GM18519 (cell line): Measurements from ENCODE around the gene NEB.
A peak's percentile ranks its signal among the peaks of the same experiment; 100 is the strongest.

Source experiments
- ATAC-seq: cut with Tn5 transposase; IDR thresholded peaks from one replicate; pipeline ENCODE4 v1.9.1; 2021; ENCODE audit warnings: mild to moderate bottlenecking, moderate library complexity; ENCODE audit not compliant: unreplicated experiment, low FRiP score

NEB gene

DNA sequence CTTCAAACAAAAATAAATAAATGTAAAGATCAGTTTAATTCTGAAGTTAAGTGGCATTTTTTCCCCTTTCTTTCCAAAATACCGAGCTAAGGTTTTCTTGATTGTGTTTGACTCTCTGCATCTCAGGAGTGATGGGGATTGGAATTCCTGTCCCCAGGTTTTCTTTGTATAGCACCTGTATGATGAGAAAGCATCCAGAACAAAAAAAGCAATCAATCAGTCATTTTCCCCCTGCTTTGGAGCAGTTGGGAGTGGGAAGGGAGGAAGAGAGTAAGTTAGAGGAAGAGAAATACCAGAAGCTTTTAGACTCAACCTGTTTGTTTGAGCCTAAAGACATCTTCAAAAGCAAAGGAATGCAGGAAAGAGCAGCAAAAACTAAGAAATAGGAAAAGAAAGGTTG, 236.1 kb downstream of the NEB start:
- no peak for ATAC-seq

- no peak for ATAC-seq
Observed at GRCh38 chr2:151491496-151491895, 242.8 kb downstream of the NEB start.

DNA sequence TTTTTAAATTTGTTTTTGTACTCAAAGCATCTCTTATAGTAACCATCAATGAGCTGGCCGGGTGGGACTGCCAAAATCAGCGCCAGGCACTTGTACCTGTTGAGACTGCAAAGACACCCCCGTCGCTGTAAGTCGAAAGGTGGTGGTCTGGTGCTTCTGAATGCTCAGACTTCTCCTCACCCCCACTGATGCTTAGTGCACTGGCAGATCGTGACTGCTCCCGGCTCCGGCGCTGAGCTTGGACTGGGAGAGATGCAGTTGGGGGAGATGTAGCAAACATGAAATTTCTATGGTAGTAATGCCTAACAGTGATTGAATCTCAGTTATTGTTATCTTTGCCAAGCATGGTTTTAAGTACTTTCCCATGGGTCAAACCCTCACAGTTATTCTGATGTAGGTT, 244.0 kb downstream of the NEB start:
- ATAC-seq: no peak

DNA sequence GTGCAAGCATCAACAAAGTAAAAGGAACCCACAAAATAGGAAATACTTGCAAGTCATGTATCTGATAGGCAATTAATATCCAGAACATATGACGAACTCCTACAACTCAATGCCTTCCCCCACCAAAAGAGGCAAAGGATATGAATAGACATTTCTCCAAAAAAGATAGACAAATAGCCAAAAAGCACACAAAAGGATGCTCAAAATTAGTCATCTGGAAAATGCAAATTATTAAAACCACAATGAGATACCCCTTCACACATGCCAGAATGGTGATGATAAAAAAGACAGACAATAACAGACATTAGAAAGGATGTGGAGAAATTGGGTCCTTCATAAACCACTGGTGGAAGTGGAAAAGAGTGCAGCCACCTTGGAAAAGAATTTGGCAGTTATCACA, 248.2 kb downstream of the NEB start:
- no peak for ATAC-seq

GRCh38 chr2:151484100-151484499, 250.2 kb downstream of the NEB start:
- no peak for ATAC-seq

- ATAC-seq: no peak
Observed at GRCh38 chr2:151483546-151483945, 250.7 kb downstream of the NEB start.

GRCh38 chr2:151482171-151482725, 252.0 kb downstream of the NEB start:
- ATAC-seq: no peak

- no peak for ATAC-seq
Observed at GRCh38 chr2:151481744-151482143, 252.5 kb downstream of the NEB start.

DNA sequence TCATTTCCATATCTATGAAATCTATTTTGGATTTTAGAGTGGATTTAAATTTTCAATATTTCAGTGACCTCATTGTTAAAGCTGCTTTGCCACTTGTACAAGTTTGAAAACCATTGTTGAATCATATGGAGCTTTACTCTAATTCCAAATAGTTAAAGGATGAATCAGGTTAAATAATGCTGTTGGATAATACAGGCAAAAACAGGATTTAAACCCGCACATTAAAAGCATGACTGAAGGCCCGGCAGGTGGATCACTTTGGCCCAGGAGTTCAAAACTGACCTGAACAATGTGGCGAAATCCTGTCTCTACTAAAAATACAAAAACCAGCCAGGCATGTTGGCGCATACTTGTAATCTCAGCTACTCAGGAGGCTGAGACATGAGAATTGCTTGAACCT, 256.3 kb downstream of the NEB start:
- no peak for ATAC-seq

DNA sequence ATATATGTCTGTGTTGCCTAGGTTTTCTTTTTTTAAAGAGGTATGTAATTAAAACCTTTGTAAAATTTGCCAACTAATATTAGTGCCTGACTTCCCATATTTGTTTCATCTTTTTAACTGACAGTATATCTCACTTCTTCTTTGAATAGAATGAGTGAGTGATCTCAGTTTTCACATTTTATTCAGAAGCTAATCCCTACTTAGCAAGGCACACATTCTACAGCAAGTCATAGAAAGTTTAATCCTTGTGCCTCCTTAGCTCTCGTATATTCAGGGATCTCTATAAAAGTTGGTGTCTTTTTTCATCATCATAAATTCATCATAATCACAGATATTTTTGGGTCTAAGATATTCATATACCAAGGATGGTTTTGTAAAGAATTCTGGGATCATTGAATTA, 258.0 kb downstream of the NEB start:
- ATAC-seq: no peak

DNA sequence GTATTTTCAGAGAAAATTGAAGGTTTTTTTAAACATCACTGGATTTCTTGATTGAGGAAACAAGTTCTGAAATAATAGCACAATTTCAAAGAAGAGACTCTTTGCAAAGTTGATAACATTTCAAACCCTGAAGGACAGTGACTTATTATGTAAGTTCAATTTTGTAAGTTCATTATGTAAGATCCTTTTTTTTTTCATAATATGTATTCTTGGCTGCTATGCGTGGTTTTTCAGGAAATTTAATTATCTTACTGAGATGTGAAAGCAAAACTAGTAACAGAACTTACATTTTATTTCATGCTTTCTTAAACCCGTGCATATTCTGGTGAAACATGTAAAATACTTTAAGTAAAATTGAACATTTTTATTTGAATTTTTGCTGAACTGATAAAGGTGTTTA, 259.2 kb downstream of the NEB start:
- ATAC-seq: no peak

GRCh38 chr2:151472966-151473365, 261.3 kb downstream of the NEB start:
- ATAC-seq: no peak

DNA sequence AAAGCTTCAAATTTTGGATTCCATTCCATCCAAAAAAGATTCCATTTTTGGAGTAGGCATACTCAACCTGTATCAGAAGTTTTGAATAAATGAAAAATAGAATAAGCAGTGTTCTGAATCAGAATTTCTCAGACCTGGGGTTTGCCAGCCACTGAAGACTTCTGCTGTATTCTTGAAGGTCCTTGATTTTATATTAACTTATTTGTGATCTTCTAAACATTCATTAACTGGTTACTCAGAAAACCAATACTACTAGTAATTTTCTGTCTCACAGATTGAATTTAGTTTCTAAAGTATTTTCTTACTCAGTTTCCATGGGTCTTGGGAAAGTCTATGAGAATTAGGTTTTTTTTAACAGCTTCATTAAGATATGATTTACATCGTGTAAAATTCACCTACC, 263.7 kb downstream of the NEB start:
- ATAC-seq: no peak

GRCh38 chr2:151465771-151466170, 268.5 kb downstream of the NEB start:
- no peak for ATAC-seq

- ATAC-seq: no peak
Observed at GRCh38 chr2:151459358-151459757, 274.9 kb downstream of the NEB start.

DNA sequence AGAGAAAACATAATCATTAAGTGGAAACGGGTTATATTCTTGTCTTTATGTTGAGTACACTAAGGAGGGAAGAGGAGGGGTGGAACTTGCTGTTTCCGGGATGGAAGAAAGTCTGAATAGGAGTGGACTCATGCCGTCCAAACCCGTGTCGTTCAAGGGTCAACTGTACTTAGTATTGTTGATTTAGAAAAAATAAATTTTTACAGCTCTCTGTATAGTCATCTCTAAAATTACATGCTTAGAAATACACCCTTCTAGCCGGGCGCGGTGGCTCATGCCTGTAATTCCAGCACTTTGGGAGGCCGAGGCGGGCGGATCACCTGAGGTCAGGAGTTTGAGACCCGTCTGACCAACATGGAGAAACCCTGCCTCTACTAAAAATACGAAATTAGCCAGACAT, 295.1 kb downstream of the NEB start:
- ATAC-seq: no peak

GRCh38 chr2:151438506-151438905, 295.8 kb downstream of the NEB start:
- ATAC-seq: no peak

DNA sequence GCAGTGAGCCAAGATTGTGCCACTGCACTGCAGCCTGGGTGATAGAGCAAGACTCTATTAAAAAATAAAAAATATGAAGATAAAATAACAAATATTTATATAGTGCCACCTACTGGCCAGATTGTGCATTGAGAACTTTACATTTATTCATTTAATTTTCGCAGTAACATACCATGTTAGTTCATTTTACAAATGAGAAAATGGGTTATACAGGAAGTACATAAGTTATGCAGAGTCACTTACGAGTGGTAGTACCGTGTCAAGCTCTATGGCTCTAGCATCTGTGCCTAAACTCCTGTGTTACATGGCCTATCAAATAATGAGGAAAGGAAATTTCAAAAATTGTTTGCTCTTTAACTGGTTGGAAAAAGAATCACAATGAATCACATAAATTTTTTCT, 296.6 kb downstream of the NEB start:
- peak; percentile 49 for ATAC-seq
